Ovary (tissue), 3 donors: ENCODE measurements around the gene MDN1.

ENCODE experiments used
- POLR2A ChIP-seq: fragments of 450-650 bp; IDR thresholded peaks from one replicate; pipeline ENCODE4 v1.6.1; 2017; ENCODE audit warnings: antibody characterized with exemption, mild to moderate bottlenecking, moderate library complexity
- TF ChIP-seq, protein P1 (sequence below), 3 donors: fragments of 450-650 bp in 2 of 3; fragments of 200-600 bp in 1 of 3; IDR thresholded peaks; one replicate each; pipeline versions ENCODE4 v1.5.1 to v1.8.0; 2016 to 2022; ENCODE audit warnings: antibody characterized with exemption in 3 of 3, mild to moderate bottlenecking in 1 of 3
- donor health status: DM: no; HTN: no; CAD: no.

DNA sequence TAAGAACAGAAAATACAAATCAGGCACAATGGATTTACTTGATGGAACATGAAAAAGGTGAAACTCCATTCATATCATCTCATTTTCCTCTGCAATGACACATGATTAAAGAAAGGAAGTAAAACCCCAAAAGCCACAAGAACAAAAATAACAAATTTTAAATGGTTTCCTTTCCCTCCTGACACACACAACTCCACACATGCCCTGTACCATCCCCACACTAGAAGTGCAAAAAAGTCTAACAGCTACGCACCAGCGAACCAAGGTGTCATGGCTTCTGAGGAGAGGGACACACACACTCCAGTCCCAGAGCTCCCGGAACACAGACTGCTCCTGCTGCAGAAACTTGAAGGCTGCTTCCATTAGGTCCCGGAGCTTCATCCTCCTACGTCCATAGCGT, 25.3 kb downstream of the MDN1 start:
- TF ChIP-seq, protein P1, sequence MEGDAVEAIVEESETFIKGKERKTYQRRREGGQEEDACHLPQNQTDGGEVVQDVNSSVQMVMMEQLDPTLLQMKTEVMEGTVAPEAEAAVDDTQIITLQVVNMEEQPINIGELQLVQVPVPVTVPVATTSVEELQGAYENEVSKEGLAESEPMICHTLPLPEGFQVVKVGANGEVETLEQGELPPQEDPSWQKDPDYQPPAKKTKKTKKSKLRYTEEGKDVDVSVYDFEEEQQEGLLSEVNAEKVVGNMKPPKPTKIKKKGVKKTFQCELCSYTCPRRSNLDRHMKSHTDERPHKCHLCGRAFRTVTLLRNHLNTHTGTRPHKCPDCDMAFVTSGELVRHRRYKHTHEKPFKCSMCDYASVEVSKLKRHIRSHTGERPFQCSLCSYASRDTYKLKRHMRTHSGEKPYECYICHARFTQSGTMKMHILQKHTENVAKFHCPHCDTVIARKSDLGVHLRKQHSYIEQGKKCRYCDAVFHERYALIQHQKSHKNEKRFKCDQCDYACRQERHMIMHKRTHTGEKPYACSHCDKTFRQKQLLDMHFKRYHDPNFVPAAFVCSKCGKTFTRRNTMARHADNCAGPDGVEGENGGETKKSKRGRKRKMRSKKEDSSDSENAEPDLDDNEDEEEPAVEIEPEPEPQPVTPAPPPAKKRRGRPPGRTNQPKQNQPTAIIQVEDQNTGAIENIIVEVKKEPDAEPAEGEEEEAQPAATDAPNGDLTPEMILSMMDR (IDR thresholded peaks at IDR 0.05), result no peak
- TF ChIP-seq POLR2A, result no peak
